GM12801 (cell line): Measurements from ENCODE around the gene PCSK9.

ENCODE experiments used
- CTCF ChIP-seq: IDR thresholded peaks from one replicate; pipeline ENCODE4 v1.5.1; 2011; ENCODE audit warnings: control low read depth; ENCODE audit not compliant: insufficient read length; ENCODE audit errors: extremely low read depth

PCSK9 gene

GRCh38 chr1:55081905-55082296 lies 42.6 kb downstream of the PCSK9 start:
- TF ChIP-seq CTCF = no peak

- no peak for TF ChIP-seq CTCF
Measured at GRCh38 chr1:55084257-55084656, 44.9 kb downstream of the PCSK9 start.

GRCh38 chr1:55087439-55087838 lies 48.1 kb downstream of the PCSK9 start:
- no peak for TF ChIP-seq CTCF

GRCh38 chr1:55088413-55088812 lies 49.1 kb downstream of the PCSK9 start:
- TF ChIP-seq CTCF = no peak

- no peak for TF ChIP-seq CTCF
Measured at GRCh38 chr1:55089683-55090082, 50.3 kb downstream of the PCSK9 start.

- TF ChIP-seq CTCF = no peak
Measured at GRCh38 chr1:55092475-55092874, 53.1 kb downstream of the PCSK9 start.

- no peak for TF ChIP-seq CTCF
Measured at GRCh38 chr1:55095095-55095494, 55.7 kb downstream of the PCSK9 start.

GRCh38 chr1:55103891-55104290 lies 64.5 kb downstream of the PCSK9 start:
- TF ChIP-seq CTCF = no peak
